NCI-H345 treated with DMSO at 0.1 percent for 48 hours (cell line): Measurements from ENCODE around the gene ALPG.
"Not testable (repeated sequence)": the region's sequence is repeated elsewhere in the genome, so short reads cannot be mapped to it uniquely, and the experiment has no call there.

Experiments
- DNase-seq: peaks from one replicate; lab custom pipeline; 2025; ENCODE audit not compliant: unreplicated experiment; lab: John Stamatoyannopoulos, UW

The ALPG gene

DNA sequence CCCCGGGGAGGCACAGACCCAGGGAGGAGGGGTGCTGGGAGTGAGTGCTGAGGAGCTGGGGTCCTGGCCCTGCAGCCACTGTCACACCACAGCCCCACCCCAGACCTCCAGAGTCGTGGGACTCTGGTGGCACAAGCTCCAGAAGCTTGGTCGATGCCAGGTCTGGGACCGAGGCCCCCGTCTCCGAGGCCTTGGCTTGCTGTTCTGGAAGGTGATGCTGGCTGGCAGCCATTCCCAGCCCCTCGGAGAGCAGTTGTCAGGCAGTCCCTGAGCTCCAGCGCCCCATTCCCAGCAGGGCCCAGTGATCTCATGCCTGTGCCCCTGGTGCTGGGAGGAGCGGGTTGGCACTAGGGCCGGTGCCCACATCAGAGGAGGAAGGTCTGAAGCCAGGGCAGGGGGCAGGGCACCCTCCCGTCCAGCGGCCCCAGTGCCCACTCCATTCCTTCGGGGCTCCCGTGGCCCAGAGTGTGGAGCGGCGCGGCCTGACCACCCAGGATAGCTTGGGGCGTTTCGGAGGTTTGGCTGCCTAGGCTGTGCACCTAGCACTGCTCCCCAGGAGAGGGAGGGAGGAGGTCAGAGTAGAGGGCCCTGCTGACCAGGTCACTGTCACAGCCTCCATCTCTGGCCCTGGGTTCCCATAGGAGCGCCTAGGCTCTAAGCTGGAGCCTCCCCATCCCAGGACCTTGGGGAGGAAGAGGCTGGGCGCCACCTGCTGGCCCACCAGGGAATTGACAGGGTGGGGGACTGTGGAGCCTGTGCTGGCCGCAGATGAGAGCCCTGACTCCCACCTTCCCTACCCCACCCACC lies 32.5 kb downstream of the ALPG start:
- no peak for DNase-seq

DNA sequence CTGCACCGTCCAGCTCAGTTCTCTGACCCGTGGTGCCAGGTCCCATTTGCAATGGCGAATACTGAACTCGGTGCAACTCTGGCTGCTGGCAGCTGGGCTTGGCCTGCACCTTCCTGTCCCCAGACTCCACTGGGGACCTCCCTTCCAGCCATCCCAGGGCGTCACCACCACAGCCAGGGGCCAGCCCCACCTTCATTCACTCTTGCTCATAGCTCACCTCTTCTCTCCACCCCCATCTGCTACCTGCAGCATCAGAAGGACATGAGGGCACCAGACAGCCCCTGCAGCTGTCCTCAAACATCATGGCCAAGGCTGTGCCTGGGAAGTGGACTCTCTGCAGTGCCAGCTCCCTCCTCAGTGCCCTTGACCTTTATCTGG lies 33.1 kb downstream of the ALPG start:
- no peak for DNase-seq

DNA sequence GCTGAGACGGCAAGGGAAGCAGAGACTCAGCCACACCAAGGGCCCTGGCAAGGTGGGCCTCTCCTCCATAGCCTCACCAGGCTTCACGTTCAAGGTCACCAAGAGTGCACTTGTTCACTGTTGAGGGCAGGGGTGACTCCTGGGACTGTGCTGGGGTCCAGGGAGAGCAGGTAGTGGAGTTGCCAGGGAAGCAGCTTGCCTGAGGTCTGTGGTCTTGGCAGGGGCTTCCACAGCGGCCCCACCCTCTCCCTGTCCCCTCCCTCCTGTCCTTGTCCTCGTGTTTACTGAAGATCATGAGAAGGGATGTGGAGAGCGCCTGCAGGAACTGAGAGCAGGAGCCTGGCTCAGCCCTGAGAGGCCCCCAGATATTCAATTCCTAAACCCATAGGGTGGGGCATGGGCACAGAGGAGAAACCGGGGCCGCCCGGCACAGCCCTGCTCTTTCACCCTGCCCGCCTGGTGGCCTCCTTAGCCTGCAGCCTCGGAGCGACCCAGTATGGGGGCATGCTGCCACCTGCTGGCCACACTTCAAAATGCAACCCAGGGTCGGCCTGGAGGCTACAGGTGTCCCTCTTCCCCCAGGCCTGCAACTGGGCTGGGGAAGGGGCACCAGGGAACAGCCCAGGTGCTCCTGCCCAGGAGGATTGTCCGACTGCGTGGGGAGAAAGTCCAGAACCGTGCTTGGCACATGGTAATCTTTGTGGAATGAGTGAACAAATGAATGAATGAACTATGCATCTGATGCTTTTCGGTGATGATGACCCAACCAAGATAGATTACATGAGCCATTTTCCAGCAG lies 33.8 kb downstream of the ALPG start:
- peak; percentile 26 for DNase-seq

DNA sequence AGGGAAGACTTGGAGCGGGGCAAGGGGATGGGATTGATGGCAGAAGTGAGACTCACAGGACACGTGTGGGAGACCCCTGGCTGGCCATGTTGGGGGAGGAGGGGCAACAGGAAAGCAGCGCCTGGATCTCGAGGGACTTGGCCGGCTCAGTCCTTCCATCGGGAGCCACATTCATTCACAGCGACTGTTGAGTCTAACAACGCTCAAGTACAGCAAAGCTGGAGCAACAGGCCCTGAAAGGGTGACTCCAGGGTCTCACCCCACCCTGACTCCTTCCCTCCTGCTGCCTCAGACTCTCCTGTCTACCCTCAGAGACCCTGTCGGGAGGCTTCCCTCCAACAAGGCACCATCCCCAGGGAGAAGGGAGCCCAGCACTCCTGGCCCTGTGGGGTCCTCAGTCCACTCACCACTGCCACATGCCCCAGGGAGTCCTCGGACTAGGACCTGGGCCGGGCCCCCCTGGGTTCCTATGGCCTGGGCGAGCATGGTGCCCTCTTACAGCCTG lies 34.6 kb downstream of the ALPG start:
- no peak for DNase-seq

DNA sequence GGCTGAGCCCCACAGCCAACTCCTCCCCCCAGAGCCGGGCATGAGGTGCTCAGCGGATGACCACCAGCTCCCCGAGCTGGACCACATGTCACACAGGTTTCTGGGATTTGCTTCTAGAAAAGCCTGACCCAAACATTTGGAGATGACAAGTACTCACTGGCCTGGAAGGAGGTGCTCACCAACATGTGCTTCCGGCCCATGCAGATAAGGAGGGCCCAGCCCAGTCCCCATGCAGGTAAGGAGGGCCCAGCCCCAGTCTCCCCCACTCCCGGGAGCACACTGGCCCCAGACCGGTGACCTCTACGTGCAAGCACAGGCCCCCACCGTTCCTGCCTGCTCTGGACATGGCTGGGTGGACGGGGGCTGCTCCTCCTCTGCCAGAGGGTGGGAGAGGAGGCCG lies 35.3 kb downstream of the ALPG start:
- not testable (repeated sequence) for DNase-seq

DNA sequence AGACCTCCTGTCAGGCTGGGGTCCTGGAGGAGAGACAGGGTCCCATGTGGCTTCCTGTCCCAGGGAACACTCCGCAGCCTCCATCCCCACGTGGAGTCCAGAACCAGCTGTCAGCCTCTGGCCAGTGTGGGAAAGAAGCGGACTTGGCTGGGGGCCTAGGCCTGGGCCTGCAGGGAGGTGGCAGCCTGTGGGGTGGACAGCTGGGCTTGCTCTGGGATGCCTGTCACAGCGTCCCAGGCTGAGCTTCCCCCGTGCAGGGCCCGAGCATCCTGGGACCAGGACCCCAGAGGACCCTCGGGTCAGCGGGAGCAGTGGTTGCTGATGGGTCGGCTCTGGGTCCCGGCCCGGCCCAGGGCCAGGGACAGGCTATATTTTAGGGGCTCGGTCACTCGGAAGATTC lies 35.8 kb downstream of the ALPG start:
- DNase-seq = not testable (repeated sequence)

DNA sequence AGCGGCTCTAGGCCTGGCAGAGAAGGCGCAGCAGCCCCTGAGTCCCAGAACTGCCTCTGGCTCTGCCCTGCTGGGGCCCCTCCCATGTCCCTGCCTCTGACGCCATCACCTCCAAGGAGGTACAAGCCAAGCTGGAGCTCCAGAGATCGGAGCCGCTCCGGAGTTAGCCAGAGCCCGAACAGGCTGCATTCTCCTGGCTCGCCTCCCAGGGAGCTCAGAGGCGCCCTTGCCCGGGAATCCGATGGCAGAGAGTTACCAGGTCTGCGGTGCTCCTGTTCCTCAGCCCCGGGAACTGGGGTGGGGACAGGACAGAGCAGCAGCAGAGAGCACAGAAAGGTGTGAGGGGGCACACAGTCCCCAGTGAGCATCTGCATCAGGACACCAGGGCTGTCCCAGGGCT lies 36.4 kb downstream of the ALPG start:
- not testable (repeated sequence) for DNase-seq

DNA sequence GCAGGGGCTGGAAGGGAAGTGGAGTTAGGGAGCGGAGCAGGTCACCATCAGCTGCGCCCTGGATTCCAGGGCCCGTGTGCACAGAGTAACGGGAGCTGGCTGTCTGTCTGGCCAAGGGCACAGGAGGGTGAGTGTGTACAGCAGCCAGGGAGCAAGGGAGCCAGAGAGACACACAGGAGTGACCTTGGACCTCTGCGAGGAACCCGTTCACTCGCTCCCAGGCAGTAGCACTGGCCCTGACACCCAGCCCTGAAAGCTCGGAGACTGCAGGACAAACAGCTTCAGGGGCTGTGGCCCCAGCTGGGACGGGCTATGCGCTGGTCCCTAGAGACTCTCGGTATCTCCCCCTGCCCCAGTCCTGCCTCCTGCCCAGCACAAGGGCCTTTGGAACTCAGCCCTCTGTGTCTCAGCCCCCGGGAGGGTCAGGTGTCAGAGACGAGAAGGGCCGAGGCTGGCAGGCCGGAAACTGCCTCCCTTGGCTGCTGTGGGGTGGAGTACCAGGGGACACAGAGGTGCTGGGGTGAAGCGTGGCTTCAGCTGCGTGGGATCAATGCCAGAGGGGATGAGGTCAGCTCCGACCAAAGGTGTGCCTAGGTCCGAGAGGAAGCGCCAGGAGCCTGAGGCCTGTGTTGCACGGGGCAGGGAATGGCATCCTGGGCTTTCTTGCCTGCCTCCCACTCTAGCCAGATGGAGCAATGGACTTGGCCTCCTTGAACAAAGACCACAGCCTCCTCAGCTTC lies 37.2 kb downstream of the ALPG start:
- DNase-seq = not testable (repeated sequence)

DNA sequence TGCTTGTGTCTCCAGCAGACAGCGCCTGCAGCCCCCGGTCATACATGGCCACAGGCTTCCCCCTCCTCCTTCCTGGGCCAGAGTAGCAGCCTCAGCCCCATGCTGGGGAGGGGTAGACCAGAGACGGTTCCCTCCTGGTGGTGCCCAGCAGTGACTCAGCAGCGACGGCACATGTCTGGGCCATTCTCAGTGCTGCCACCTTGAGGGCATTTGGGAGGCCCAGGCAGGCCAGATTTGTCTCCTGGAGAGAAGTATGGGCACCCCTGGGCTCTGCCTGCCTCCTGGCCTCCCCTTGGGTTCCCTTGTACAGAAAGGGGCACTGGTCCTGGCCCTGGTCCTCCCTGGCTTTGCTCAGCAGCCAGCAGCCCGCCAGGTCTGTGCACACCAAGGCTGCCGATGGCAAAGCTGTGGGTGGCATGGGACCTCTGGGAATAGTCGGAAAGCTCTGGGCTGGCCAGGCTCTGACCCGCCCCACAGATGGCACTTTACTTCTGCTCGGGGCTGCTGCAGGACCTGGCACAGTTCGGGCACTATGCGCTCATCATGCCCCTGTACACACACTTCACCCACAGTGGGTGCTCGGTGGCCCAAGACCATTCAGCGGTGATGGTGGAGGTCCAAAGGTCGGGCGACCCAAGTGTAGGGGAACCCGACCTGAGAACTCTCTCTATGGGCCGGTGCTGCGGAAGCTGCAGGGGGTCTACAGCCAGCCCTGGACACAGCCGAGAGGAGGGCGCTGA lies 37.9 kb downstream of the ALPG start:
- DNase-seq = peak; percentile 2

DNA sequence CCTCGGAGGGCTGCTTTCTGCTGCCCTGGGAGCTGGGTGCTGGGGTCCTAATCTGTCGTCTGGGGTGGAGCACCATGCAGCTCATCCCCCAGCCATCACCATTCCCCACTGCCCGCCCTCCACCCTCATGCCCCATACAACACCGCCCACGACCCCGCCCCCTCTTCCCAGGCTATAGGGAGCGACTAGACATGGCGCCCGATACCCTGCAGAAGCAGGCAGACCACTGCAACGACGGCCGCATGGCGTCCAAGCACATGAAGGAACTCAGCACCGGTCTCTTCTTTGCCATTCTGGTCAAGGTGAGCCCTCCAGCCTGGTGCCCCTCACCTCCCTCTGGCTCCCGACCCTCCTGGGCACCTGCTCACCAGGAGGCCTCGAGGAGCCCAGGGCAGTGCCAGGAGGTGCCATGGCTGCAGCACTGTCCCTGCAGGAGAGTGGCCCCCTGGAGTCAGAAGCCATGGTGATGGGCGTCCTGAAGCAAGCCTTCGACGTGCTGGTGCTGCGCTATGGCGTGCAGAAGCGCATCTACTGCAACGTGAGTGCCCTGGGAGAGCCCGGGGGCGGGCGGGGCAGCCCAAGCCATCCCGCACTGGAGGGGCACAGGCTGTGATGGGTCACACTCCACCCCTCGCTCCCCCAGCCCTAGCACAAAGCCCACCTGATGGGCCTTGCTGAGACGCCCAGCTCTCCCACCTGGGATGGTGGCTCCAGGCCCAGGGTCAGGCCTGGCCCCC lies 38.7 kb downstream of the ALPG start:
- DNase-seq = not testable (repeated sequence)

DNA sequence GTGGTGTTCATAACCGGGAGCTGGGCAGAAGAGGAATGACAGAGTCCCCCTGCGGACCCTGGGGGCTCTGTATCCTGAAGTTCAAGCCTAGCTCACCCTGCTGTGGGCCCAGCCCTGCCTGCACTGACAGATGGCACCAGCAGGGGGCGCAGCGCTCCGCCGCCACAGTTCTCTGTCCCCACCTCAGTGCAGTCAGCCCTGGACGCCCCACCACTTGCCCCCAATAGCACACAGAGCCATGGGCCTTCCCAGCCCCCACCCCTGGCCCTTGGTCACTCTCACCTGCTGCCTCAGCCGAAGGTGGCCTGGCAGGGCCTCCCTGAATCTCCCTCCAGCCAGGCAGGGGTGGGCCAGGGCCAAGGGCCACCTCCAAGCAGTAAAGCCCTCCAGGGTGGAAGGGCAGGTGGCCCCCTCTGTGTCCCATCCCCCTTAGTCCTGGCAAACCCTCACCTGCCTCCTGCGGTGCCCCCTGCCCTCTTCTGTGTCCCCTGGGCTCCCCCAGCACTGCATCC lies 39.7 kb downstream of the ALPG start:
- DNase-seq = not testable (repeated sequence)

DNA sequence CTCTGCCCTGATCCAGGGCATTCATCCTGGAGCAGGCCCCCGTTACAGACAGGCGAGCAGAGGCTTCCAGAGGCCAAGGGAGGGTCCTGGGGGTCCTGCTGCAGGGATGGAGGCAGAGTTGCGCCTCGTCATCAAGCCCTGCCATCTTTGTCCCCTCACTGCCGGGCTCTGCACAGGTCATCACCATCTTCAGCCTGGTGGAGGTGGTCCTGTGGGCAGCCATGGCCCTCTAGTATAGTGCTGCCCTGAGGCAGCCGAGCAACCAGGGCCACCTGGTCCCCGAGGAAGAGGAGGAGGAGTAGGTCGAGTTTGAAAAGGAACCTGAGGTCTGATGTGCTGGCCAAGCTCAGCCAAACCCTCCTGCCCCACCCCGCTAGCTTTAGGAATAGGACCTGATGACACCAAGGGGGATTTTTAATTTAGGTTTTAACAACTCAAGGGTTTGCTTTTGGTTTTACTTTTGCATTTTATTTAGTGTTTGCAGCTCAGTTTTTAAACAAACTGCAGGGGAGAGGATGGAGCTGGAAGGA lies 40.5 kb downstream of the ALPG start:
- no peak for DNase-seq

DNA sequence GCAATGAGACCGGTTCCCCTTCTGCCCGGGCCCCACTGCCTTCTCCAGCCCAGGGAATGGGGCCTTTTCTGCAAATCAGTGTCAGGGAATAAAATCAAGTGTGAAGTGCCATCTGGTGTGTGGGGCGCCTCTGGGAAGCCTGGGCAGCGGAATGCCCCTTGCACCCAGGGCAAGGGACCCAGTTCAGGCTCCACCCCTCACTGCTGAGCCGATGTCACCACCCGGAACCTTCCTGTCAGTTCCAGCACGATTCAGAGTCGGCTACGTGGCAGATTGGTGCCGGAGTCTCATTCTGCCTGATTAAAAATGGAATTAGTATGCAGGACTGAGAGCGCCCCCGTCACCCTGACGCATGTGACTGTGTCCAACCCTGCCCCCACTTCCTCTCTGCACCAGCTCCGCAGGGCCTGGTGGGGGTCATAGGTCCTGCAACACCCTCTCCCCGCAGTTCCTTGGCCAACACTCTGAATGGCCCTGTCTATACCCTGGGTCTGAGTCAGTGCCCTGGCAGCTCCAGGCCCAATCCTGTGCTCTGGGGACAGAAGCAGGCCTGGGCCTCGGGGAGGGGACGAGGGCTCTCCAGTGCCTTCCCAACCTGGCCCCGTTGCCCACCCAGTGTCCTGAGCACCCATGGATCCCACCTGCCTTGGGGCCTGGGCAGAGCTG lies 41.1 kb downstream of the ALPG start:
- no peak for DNase-seq

DNA sequence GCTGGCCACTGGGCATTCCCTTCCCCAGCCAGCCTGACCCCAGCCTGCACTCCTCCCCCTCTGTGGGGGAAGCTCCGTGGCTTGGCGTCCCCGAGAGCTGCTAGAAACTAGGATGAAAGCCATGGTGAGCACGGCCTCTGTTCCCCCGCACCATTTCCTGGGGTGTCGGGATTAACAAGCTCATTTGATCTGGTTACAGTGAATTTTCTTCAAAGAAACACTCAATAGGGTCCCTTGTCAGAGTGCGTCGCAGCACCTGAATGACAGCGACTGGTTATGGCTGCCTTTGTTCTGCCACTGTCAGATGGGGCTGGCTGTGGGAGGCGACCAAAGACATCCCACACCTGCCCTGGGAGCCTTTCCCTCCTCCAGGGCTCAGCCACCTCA lies 41.7 kb downstream of the ALPG start:
- DNase-seq = no peak

DNA sequence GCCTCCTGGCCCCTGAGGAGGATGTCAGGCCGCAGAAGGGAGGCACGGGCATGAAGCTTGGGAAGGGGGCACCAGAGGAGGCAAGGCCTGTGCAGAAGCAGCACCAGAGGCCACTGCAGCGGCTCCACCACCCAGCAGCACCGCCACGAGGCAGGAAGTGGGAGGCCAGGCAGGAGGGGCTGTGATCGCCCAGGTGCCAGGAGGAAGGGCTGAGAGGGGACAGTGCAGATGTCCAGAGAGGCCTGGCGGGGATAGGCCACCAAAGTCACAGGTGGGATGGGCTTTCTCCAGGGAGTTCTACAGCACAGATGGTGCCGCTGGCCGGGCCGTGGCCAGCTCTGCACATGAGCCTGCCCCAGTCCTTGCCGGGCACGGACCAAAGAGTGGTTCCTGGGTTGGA lies 43.3 kb downstream of the ALPG start:
- no peak for DNase-seq

DNA sequence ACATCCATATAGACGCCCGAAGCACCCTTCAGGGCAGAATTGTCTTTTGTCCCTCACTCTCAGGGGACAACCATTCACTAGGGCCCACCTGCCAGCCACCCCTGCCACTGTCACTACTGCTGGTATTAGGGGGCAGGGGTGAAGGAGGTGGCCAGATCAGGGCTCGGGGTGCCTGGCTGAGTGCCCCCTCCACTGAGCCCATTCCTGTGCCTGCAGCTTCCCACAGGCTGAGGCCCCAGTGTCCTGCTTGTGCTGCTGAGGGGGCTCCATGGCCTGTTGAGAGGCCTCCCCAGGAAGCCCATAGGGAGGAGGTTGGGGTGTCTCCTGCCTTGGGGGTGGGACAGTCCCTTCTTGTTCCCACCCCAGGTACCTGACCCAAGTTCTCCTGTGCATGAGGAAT lies 45.0 kb downstream of the ALPG start:
- DNase-seq = not testable (repeated sequence)

DNA sequence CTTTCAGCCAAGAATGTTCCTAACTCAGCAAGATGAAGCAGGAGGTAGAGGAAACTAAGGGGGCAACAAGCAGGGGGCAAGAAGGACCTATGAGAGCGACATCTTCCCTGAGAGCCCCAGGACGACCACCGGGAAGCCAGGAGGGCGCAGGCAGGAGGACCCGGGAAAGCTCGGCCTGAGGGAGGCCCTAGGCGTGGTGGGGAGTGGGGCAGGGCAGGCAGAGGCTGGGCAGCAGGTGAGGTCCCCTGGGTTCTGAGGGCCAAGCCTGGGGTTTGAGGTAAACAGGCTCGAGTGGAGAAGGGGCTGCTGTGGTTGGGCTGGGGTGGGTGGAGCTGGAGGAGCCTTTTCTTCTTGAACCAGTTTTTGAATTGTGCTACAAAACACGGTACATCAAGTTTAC lies 48.0 kb downstream of the ALPG start:
- DNase-seq = no peak

DNA sequence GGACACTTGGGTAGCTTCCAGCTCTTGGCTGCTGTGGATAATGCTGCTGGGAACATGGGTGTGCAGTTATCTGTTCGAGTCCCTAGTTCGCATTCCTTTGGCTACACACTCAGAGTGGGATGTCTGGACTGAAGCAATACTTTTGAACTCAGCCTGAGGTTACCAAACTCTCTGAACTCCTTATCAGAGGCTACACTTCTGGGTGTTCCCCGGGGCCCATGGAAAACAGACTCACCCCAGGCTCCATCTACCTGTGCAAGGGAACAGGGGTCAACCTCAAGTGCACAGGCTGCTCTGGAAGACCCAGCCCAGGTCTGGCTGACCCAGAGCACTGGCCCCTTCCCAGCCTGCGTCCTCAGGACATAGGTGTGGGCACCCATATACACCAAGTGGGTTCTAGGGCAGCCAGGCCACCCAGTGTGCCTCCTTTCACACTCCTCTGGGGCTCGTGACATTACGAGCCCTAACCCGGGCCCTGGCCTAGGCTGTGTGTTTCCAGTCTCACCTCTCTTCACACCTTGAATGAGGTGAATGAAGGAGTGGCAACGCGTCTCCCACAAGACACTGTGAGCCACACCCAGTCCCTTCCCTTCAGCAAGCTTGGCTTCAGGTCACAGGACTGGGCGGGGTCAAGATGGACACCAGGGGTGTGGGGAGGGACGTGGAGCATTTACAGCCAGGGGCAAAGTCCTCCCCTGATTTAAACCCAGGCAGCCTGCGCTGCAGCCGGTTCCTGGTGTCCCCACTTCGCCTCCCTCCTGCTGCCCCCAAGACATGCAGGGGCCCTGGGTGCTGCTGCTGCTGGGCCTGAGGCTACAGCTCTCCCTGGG lies 49.0 kb downstream of the ALPG start, which contains the start of gene ALPI:
Gene ALPI (plus strand): TSS at position 728 of the 830 bp plus-strand sequence. CDS start 47 bp downstream, at position 775.
- DNase-seq = no peak
